ENCODE data around the gene BRINP2.

- TF ChIP-seq, protein P1, sequence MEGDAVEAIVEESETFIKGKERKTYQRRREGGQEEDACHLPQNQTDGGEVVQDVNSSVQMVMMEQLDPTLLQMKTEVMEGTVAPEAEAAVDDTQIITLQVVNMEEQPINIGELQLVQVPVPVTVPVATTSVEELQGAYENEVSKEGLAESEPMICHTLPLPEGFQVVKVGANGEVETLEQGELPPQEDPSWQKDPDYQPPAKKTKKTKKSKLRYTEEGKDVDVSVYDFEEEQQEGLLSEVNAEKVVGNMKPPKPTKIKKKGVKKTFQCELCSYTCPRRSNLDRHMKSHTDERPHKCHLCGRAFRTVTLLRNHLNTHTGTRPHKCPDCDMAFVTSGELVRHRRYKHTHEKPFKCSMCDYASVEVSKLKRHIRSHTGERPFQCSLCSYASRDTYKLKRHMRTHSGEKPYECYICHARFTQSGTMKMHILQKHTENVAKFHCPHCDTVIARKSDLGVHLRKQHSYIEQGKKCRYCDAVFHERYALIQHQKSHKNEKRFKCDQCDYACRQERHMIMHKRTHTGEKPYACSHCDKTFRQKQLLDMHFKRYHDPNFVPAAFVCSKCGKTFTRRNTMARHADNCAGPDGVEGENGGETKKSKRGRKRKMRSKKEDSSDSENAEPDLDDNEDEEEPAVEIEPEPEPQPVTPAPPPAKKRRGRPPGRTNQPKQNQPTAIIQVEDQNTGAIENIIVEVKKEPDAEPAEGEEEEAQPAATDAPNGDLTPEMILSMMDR (IDR thresholded peaks at IDR 0.05 in 4 of 5, conservative IDR thresholded peaks at IDR 0.05 in 1 of 5), result no peak
- no peak for TF ChIP-seq POLR2A (IDR thresholded peaks at IDR 0.05)
Observed at GRCh38 chr1:177252877-177253276, 82.1 kb downstream of the BRINP2 start.
